Measurements from ENCODE around the gene CPLANE2. TPM values are rescaled to one million over a fixed set of nuclear protein-coding genes. Genes with fewer than 3 reads are reported as not detected.

Gene CPLANE2
- total RNA-seq, 4 donors from 2014 or later, result 5.2 to 20.4 (median 12.7) TPM

GRCh38 chr1:16252912-16253311 is 15.9 kb upstream of the CPLANE2 start:
- peaks cover 44% of the 10 kb centered on the region for H3K36me3 ChIP-seq
- no peaks in the 10 kb centered on the region for H3K27me3 ChIP-seq
- H3K4me1 ChIP-seq, result peaks cover 42% of the 10 kb centered on the region
- WGBS, result 77% methylated on average over 2 of the region's 2 CpGs
- no peak for DNase-seq (ENCODE audit: low spot score in 2 of 2)
- H3K9me3 ChIP-seq, result no peaks in the 10 kb centered on the region
- no peak for TF ChIP-seq POLR2AphosphoS5 (IDR thresholded peaks at IDR 0.05)
- H3K4me3 ChIP-seq, result no peak overlapping the region
- H3K27ac ChIP-seq, result no peak overlapping the region

DNA sequence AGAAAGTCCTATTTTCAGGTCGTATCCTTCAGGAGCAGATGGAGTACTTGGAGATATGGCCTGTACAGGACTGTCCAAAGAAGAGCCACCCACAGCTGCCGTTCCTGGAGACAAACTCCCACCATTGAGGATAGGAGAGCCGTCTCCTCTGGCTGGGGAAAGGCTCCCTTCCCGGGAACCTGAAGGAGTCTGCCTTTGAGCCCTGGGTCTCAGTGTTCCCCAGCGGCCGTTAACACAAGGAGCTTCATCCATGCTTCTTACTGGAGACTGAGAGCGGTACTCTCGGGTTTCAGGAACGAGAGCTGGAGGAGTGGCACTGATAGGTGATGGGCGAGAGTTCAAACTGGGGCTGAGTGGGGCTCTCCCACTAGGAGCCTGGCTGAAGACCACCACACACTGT is 14.4 kb upstream of the CPLANE2 start:
- Histone ChIP-seq H3K27me3 (no peaks in the 10 kb centered on the region), H3K4me3 (no peak overlapping the region), H3K27ac (peak overlapping the region; percentile 70), H3K9me3 (no peaks in the 10 kb centered on the region), H3K4me1 (peaks cover 55% of the 10 kb centered on the region), H3K36me3 (peaks cover 49% of the 10 kb centered on the region)
- no peak for DNase-seq (ENCODE audit: low spot score in 2 of 2)
- TF ChIP-seq, protein P1, sequence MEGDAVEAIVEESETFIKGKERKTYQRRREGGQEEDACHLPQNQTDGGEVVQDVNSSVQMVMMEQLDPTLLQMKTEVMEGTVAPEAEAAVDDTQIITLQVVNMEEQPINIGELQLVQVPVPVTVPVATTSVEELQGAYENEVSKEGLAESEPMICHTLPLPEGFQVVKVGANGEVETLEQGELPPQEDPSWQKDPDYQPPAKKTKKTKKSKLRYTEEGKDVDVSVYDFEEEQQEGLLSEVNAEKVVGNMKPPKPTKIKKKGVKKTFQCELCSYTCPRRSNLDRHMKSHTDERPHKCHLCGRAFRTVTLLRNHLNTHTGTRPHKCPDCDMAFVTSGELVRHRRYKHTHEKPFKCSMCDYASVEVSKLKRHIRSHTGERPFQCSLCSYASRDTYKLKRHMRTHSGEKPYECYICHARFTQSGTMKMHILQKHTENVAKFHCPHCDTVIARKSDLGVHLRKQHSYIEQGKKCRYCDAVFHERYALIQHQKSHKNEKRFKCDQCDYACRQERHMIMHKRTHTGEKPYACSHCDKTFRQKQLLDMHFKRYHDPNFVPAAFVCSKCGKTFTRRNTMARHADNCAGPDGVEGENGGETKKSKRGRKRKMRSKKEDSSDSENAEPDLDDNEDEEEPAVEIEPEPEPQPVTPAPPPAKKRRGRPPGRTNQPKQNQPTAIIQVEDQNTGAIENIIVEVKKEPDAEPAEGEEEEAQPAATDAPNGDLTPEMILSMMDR (IDR thresholded peaks at IDR 0.05), result no peak
- no peak for TF ChIP-seq POLR2A (IDR thresholded peaks at IDR 0.05)
- no peak for TF ChIP-seq EP300 (IDR thresholded peaks at IDR 0.05)
- no peak for TF ChIP-seq POLR2AphosphoS5 (IDR thresholded peaks at IDR 0.05)
- WGBS, result 84% methylated on average over 10 of the region's 10 CpGs

- Histone ChIP-seq H3K4me3 (no peak overlapping the region), H3K27ac (peak overlapping the region; percentile 70), H3K4me1 (peaks cover 55% of the 10 kb centered on the region), H3K27me3 (no peaks in the 10 kb centered on the region), H3K36me3 (peaks cover 45% of the 10 kb centered on the region), H3K9me3 (no peaks in the 10 kb centered on the region)
- peak in 1 of 2 donors; percentile 66 for DNase-seq (ENCODE audit: low spot score in 2 of 2)
- TF ChIP-seq EP300 (IDR thresholded peaks at IDR 0.05) (no peak), POLR2AphosphoS5 (IDR thresholded peaks at IDR 0.05) (no peak), POLR2A (IDR thresholded peaks at IDR 0.05) (no peak)
- TF ChIP-seq, protein P1 (IDR thresholded peaks at IDR 0.05), result no peak
- WGBS, result 76% methylated on average over 15 of the region's 15 CpGs
Measured at GRCh38 chr1:16250524-16251251, 13.7 kb upstream of the CPLANE2 start.

DNA sequence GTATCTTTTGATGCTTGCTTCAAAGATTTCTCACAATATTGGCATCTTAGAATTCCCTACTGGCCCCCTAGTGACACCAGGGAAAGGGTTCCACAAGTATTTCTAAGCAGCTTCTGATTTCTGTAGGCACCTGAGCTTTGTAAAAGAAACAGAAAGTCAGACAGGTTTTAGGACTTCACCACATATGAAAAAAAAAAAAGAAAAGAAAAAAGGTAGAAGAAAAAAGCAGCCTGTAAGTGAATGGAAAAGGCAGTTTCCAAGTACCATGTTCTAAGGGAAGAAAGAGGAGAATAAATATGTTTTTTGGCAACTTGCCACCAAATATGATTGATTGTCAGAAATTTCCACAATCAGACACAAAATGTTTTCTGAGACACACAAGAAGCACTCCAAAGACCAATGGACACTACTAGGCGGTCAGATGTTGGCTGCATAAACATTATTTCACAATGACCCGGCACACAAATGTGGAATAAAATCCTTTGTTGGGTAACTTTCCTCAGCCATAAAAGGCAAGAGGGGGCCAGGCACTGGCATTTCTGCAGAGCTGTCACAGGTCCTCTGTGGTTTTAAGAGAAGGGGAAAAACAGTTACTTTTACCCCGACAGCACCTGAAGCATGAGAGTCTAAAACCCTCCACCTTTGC is 12.7 kb upstream of the CPLANE2 start:
- H3K9me3 ChIP-seq, result no peaks in the 10 kb centered on the region
- DNase-seq (ENCODE audit: low spot score in 2 of 2), result peak in 1 of 2 donors; percentile 82
- H3K27me3 ChIP-seq, result no peaks in the 10 kb centered on the region
- peak overlapping the region; percentile 83 for H3K27ac ChIP-seq
- peaks cover 35% of the 10 kb centered on the region for H3K36me3 ChIP-seq
- 55% methylated on average over 3 of the region's 3 CpGs for WGBS
- peaks cover 58% of the 10 kb centered on the region for H3K4me1 ChIP-seq
- TF ChIP-seq POLR2AphosphoS5 (IDR thresholded peaks at IDR 0.05), result peak in 2 of 3 donors; percentile 69 to 84
- TF ChIP-seq, protein P1 (IDR thresholded peaks at IDR 0.05), result no peak
- H3K4me3 ChIP-seq, result no peak overlapping the region

GRCh38 chr1:16248603-16249516 is 11.9 kb upstream of the CPLANE2 start:
- H3K4me1 ChIP-seq, result peaks cover 66% of the 10 kb centered on the region
- H3K9me3 ChIP-seq, result no peaks in the 10 kb centered on the region
- DNase-seq (ENCODE audit: low spot score in 2 of 2), result peak; percentile 86 to 88
- H3K27me3 ChIP-seq, result no peaks in the 10 kb centered on the region
- peak overlapping the region; percentile 83 for H3K27ac ChIP-seq
- H3K4me3 ChIP-seq, result no peak overlapping the region
- peak in 2 of 3 donors; percentile 41 to 71 for TF ChIP-seq POLR2AphosphoS5 (IDR thresholded peaks at IDR 0.05)
- no peak for TF ChIP-seq POLR2A (IDR thresholded peaks at IDR 0.05)
- H3K36me3 ChIP-seq, result peaks cover 28% of the 10 kb centered on the region
- WGBS, result 19% methylated on average over 7 of the region's 7 CpGs

Data from suprapubic skin (tissue), 4 donors.